COLO829 (cell line): ENCODE data around the gene CABYR.
"Not testable (repeated sequence)": the region's sequence is repeated elsewhere in the genome, so short reads cannot be mapped to it uniquely, and the experiment has no call there.

ENCODE experiments used
- DNase-seq: peaks from one replicate; pipeline ENCODE4 v3.0.0; 2012; ENCODE audit warnings: low spot score

CABYR gene

DNA sequence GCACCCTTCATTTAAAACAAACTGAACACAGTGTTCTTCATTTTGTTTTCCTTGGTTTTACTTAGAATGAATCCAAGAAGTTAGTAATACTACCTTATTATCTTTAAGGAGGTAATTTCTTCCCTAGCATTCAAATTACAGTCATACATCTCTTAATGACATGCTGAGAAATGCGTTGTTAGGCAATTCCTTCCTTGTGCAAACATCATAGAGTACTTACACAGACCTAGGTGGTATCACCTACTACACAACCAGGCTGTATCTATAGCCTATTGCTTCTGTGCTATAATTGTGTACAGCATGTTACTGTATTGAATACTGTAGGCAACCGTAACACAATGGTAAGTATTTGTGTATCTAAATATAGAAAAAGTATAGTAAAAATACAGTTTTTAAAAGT lies 8.4 kb upstream of the CABYR start:
- no peak for DNase-seq

DNA sequence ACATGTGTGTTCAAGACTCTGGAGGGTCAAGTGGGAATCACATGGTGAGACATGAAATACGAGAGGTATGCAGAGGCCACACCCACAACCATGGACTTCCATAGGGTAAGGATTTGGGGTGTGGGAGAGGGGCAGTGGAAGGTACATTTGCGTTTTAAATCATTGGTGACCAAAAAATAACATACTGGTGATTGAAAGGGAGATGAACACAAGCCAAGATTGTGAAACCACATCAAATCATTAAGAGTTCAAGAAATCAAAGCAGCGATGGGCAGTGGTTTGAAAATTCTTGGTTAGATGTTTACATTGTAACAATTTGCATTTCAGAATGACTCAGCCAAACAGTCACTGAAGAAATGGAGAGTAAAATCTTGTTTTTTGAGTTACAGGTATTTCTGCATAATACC lies 1.9 kb upstream of the CABYR start:
- DNase-seq: no peak

DNA sequence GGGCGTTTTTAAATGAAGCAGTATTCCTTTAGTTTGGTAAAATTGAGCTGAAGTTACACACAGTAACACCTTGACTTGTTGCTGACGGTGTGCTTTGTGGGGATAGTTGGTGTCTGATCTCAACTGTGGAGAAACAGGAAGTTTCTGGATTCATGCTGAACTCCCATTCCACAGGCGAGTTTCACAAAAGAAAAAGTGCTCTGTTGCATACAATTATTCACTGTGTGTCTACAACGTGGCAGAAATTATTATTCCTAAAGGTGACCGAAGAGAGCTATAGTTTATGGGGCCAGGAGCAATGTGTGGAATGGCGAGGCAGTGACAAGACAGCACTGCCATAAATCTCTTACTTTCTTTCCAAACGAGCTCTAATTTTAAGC lies 463 bp upstream of the CABYR start:
- DNase-seq: no peak

DNA sequence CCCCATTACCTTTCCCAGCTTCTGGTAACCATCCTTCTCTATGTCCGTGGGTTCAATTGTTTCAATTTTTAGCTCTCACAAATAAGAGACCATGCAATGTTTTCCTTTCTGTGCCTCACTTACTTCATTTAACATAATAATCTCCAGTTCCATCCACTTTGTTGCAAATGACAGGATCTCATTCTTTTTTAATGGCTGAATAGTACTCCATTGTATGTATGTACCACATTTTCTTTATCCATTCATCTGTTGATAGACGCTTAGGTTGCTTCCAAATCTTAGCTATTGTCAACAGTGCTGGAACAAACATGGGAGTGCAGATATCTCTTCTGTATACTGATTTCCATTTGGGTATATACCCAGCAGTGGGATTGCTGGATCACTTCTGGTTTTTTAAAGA lies 1.8 kb downstream of the CABYR start:
- DNase-seq: no peak

DNA sequence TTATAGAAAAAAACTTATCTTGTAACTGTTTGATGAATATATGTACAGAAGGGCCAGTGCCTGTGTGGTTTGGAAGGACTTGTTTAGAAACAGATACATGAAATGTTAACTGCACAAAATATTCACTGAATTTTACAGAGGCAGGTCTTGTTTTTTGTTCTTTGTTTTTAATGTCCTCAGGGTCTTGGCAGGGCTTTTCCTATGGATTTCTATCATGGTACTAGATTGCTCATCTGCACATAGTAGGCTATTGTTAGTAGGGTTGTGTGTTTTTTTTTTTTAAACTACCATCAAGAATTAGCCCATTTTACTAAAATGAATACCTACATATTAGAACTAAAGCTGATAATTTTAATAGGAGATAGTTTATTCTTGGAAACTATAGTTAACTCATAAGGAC lies 3.5 kb downstream of the CABYR start:
- DNase-seq: peak; percentile 54

DNA sequence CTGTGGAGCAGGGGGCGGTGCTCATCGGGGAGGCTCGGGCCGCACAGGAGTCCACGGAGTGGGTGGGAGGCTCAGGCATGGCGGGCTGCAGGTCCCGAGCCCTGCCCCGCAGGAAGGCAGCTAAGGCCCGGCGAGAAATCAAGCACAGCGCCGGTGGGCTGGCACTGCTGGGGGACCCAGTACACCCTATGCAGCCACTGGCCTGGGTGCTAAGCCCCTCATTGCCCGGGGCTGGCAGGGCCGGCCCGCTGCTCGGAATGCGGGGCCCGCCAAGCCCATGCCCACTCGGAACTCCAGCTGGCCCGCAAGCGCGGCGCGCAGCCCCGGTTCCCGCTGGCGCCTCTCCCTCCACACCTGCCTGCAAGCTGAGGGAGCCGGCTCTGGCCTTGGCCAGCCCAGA lies 10.7 kb downstream of the CABYR start:
- not testable (repeated sequence) for DNase-seq

DNA sequence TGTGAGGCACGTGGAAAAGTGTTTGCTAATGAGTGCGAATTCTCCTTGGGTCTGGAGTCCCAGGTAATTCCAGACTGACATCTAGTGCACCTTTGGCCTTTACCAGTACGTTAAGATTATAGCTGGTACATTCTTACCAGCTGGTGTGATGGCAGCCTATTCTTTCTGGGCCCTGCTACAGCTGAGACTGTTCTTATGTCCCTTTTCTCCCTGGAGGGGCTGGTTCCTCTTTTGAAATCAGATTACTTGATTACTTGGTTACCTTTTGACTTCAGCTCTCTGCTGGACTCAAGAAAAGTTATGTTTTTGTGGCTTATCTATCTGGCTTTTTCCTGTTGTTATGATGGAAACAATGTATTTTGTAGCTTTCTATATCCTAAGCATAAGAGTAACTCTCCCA lies 14.5 kb downstream of the CABYR start:
- no peak for DNase-seq

DNA sequence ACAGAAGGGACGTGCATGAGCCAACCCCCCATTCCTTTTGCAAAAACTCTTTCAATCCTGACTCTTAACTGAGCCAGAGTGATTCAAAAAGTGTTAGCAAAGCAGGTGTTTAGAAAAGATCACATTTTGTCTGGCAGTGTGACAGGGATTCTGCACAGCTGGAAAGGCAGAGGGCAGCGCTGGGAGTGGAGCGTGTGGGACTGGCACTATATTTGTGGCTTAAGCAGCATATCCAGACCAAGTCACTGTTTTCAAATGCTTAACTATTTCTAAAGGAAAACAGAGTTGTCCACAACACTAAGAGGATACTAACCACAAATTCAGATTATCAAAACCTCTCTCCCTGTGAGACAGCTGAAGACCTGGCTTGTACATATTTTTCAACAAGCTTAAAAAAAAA lies 19.0 kb downstream of the CABYR start:
- DNase-seq: no peak

DNA sequence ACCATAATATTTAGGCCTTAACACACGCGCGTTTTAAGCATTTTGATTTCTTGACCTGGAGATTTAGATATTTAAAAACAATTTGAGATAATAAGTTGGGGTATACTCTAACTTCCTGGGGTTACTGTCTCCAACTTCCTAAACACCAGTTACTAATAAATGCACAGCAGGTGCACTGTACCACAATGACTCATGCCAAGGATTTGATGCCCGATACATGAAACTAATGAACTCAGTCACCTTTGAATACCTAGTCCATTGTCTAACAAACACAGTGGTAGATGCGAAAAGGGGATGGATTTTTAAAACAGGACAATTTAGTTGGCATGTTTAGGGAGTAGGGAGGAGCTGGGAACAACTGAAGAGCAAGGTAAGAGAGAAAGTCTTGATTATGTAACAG lies 21.2 kb downstream of the CABYR start:
- DNase-seq: no peak

DNA sequence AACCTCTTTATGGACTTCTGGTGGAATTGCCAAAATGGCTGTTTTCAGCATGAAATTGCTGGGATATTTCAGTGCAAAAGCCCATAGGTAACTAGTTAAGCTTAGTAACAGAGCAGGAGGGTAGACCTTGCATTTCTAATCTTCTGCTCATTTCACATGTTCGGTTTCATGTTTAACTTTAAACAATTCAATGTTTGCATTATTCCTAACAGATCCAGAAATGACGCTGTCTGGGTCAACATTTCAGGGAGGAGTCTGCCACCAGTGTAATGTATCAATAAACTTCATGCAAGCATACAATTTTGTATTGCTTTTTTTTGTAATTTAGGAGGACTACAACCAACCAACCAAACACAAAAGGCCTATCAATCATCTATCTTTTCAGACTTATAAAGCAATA lies 22.4 kb downstream of the CABYR start:
- no peak for DNase-seq

DNA sequence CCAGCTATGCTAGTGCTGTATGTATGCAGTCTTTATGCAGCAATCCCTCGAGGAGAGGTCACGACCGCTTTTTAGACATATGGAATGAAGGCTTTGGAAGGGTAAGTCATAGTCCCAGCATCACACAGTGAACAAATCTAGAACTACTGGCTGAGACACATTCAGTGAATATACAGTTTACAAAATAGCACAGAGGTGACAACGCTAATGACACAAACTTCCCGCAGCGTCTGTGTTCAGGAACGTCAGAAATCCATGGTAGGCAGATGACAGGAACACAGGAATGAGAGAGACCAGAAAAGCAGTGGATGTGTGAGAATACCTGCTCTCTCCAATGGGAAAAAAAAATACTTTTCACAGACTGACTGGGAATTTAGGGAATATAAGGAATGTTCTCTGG lies 29.6 kb downstream of the CABYR start:
- no peak for DNase-seq

DNA sequence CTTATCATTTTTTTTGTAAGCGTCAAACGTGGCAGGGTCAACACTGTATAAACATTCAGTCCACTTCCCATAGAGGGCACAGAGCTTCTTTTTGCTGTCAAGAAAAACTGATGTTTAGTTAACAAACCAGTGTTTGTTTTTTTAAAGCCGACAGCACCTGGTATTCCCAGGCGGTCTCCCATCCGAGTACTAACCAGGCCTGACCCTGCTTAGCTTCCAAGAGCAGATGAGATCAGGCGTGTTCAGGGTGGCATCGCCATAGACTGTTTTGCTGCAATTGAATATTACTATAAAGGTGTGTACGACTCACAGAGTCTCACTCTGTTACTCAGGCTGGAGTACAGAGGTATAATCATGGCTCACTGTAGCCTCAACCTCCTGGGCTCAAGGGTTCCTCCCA lies 31.5 kb downstream of the CABYR start:
- no peak for DNase-seq

DNA sequence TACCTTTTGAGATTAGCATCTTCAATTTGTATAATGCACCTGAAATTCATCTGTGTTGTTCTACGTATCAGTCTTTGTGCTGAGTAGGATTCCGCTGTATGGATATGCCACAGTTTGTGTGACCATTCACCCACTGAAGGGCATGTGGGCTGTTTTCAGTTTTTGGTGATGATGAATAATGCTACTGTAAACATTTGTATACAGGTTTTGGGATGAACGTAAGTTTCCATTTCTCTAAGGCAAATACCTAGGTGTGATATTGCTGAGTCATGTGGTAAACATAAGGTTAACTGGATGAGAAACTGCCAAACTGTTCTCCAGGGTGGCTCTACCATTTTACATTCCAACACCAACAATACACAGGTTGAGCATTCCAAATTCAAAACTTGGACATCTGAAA lies 35.1 kb downstream of the CABYR start:
- DNase-seq: no peak

DNA sequence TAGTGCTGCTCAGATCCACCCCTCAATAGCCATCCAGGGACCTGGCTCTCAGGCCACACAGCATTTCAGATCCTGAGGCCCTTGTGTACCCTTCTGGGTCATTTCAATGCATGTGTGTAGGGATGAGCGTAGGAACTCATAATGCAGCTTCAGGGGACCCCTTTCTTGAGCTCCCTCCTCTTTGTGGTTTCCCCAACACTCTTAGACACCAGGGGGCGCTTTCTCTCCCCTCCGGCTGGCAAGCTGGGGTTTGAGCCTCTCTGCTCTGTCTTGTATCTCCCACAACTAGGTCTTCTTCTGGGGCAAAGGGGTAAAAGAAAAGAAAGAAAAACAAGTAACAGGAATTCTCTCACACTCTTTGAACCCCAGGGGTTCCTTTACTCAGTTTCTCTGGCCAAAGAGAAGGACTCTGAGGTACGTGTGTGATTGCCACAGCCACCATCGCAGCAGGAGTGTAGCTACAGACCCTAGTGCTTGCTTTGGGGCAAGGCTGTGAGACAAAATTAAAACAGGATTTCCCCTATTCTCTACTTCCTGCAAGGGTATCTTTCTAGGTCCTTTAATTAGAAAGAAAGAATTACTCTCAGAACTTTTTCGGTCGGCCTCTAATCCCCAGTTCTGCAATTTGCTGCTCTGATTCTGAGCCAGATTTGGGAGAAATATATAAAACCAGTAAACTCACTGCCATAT lies 38.0 kb downstream of the CABYR start:
- DNase-seq: peak; percentile 19

DNA sequence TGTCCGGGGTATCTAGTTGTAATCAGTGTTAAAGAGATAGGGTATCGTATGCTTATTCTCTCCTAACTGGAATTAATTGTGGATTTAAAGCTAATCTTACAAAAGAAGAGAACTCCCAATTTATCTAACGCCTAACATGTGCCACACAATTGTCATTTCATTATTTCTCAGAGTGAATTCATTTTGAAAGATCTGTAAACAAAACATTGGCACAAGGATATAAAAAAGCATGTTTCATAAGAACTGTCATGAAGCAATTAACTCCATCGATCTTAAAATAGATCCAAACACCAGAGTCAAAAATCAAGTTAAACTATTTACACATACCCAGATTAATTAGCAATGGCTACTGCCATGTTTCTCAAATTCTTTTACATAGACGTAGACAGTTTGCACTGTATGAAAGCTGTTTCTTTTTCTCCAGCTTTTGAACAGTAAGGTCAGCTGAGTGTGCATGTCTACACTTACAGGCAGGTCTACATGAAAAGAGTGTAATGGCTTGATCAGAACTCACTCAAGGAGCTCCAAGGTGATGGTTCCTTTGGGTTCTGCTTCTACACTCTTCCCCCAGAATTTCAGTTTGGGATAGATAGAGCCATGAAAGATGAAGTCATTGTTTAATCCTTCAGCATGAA lies 38.8 kb downstream of the CABYR start:
- no peak for DNase-seq

DNA sequence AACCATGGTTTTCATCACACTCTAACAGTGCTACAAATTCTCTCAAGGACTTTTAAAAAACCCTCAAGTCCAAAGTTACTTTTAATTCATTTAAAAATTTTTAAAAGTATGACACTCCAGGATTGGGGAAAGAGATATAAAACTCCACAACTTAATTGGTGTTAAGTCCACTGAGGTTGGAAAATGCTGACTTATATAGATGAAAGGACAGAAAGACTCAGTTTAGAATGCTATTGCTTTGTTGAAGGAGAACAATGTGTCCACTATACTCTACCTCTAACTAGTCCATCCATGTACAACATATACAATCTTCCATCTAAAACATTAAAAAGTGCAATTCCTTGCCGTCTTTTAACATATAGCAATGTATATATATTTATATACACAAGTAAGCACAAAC lies 41.2 kb downstream of the CABYR start:
- DNase-seq: peak; percentile 11

DNA sequence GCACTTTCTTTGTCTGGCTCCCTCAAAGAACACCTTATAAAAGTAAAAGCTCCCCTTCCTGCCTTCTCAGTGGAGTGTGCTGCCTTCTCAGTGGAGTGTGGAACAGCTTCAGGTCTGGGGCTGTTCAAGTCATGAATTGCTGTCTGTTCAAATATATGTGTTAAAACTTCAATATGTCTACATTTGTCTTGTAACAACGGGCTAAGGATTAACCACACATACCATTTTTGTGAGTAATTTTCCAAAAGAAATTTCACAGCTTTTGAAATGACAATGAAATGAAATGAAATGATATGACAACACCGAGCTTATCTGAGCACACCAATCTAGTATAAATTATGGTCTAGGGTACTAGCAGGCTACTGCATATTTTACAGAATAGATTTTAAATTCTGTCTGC lies 42.9 kb downstream of the CABYR start:
- no peak for DNase-seq

DNA sequence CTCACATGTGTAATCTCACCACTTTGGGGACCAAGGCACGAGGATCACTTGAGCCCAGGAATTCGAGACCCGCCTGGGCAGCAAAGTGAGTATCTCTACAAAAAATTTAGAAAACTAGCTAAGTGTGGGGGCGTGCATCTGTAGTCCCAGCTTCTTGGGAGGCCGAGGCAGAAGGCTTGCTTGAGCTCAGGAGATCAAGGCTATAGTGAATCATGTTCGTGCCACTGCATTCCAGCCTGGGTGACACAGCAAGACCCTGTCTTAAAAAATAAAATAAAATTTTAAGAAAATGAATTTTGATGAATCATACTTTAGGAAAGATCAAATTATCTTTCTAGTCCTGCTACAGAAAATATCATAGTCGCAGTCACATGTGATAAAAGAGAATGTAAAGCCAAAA lies 46.9 kb downstream of the CABYR start:
- no peak for DNase-seq

DNA sequence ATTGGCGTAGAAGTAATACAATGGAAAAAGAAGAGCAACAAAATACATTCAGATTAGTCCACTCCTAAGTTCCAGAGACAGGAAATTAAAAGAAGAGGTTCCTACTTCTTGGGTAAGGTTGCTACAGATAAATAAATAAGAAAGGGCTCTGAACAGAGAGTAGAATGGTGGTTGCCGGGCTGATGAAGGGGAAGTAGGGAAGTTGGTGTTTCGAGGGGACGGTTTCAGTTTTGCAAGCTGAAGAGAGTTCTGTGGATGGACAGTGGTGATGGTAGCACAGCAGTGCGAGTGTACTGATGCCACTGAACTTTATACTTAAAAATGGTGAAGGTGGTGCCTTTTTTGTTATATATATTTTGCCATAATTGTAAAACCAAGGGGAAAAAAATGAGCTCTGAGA lies 48.2 kb downstream of the CABYR start:
- DNase-seq: no peak

DNA sequence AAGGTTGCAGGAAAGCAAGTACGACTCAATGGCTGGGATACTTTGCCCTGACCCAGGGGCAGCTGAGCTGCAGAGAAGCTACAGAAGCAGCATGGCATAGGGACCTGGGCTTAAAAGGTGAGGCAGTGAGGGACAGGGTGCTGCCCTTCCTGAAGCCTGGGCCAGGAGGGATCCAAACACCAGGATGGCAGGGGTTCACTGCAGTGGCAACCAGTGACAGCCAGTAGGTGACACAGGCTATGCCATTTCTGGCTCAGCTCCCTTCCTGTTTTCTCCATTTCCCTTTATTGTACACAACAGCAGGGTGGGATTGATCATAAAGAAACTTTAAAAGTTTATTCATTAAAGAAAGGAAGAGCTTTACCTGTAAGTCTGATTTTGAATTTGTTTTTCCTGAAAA lies 48.8 kb downstream of the CABYR start:
- DNase-seq: no peak

DNA sequence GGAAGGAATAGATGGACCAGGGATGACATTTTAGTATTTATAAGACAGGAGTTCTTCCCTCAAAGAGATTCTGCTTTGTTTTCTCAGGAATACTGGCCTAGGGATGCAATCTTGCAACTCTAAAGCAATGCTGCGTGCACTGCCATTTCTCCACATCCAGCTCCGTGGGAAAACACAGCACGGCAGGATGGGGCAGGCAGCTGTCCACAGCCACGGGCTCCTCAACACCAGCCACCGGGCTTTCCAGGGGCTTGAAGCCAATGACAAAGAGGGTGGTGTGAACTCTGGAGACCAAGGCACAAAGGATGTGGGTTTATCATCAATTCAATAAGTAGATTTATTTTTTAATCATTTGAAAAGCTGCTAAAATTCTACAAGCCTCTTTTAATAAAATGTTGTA lies 49.3 kb downstream of the CABYR start:
- DNase-seq: no peak

DNA sequence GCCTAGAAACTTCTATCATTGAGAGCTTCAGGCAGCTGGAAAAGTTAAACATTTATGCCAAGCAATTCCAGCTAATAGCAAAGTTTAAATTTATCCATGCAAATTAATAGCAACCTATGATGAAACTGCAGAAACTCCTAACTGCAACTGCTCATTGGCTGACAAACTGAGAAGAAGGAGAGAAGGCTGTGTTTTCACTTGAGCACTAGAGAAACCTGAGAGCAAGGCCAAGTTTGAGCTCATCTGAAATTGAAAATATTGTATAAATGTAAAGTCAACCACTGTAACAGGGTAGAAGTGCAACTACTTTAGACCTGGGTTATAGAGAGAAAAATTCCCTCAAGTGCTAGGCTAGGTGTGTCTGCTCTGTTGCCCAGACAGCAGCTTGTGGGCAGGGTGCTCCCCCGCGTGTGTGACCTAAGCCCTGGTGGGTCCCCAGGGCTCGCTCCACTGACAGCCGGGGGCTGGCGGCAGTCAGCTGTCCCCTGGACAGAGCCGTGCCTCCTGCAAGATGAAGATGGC lies 50.2 kb downstream of the CABYR start:
- no peak for DNase-seq

DNA sequence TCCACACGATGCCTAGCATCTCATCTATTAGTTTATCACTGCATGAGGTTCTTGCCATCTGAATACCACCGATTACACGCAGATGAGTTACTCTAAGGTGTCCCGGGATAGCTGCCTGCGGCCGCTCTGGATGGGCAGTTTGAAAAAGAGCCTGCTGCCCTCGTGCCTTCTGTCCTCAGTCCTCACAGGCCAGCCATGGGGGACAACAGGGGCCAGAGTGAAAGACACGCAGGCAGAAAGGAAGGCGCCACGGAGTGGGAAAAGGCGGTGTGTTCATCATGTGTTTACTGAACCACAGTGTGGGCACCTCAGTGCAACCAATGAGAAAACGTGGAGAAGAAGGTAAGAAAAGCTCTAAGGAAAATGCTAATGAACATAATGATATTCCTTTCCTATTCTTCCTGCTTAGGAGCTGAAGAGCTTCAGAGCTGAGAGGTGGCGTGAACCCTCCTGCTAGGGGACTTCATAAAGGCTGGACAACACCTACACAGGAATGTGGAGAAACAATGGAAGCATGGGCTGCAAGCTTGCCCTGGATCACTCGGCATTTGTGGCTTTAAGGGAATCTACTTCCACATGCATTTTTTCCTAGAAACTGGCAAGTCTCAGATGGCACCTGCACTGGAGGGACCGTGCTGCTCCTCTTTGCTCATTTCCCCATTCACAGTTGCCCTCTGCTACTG lies 50.9 kb downstream of the CABYR start:
- DNase-seq: no peak

DNA sequence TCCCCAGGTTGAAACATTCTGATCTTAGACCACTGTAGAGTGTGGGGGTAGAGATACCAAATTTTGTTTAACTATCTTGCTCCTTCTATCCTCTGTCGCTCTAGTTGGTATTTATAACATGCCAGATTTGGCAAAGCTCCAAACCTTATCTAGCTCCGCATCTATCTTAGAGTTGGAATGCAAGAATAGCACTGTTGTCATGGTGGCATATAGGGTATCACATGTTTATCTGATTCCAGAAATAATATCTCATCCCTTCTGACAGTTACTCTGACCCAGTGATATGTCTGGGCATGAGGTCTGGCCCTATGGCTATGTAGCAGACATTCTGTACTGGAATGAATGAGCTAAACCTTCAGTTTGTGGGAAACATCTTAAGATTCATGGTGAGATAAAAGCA lies 51.7 kb downstream of the CABYR start:
- peak; percentile 30 for DNase-seq
